ENCODE results near the gene GPR62.

GRCh38 chr3:51928438-51928837 is 26.7 kb upstream of the GPR62 start:
- TF ChIP-seq CTCF (IDR thresholded peaks at IDR 0.05) = no peak
- no peak for TF ChIP-seq POLR2A (IDR thresholded peaks at IDR 0.05)
